ENCODE data around the gene ECHDC1. TPM values are rescaled to one million over a fixed set of nuclear protein-coding genes. Genes with fewer than 3 reads are reported as not detected.
A peak's percentile ranks its signal among the peaks of the same experiment; 100 is the strongest.

Gene ECHDC1
- total RNA-seq, 1 donor from 2014 or later, result 47.2 TPM

DNA sequence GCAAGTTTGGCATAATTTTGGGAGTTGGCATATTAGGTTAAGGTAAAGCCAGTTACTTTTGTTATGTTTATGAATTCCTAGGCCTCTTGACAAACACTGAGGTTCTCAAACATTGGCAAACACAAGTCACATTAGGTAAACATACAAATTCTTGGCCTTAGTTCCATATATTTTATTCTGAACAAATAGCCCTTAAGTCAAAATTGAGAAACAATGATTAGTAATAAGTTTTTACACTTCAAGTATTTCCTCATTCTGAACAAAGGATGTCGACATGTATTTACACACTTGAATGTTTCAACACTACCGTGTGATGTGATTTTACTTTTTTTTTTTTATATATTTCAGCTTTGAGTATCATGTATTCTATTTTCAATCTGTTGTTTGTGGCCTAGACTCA, 3.8 kb upstream of the ECHDC1 start:
- Histone ChIP-seq H3K9ac (ENCODE audit: low read length) (no peak overlapping the region), H3K27ac (ENCODE audit: low read depth, low read length) (no peak overlapping the region), H3K27me3 (ENCODE audit: insufficient read depth, low read length) (no peaks in the 10 kb centered on the region), H3K9me3 (ENCODE audit: insufficient read depth, low read depth, low read length) (no peaks in the 10 kb centered on the region), H3K4me2 (ENCODE audit: low read length) (no peak overlapping the region), H3K36me3 (ENCODE audit: insufficient read depth, low read length) (no peaks in the 10 kb centered on the region), H3K4me1 (ENCODE audit: insufficient read depth, low read length) (peaks cover 3% of the 10 kb centered on the region), H4K20me1 (ENCODE audit: insufficient read depth, low read length) (no peaks in the 10 kb centered on the region), H2AFZ (ENCODE audit: low read depth, low read length) (no peak overlapping the region), H3K4me3 (ENCODE audit: insufficient read depth, low read depth, low read length) (no peak overlapping the region), H3K79me2 (ENCODE audit: insufficient read depth, low read length) (peaks cover 58% of the 10 kb centered on the region)
- Mint-ChIP-seq H3K4me3 (ENCODE audit: unreplicated experiment) (no peak overlapping the region), H3K27me3 (ENCODE audit: low read depth, unreplicated experiment) (no peaks in the 10 kb centered on the region), H3K9me3 (ENCODE audit: unreplicated experiment) (peaks cover 4% of the 10 kb centered on the region), H3K27ac (ENCODE audit: unreplicated experiment) (no peak overlapping the region), H3K4me1 (ENCODE audit: low read depth, unreplicated experiment) (no peaks in the 10 kb centered on the region), H3K36me3 (ENCODE audit: low read depth, unreplicated experiment) (peaks cover 3% of the 10 kb centered on the region)
- TF ChIP-seq, protein P1, sequence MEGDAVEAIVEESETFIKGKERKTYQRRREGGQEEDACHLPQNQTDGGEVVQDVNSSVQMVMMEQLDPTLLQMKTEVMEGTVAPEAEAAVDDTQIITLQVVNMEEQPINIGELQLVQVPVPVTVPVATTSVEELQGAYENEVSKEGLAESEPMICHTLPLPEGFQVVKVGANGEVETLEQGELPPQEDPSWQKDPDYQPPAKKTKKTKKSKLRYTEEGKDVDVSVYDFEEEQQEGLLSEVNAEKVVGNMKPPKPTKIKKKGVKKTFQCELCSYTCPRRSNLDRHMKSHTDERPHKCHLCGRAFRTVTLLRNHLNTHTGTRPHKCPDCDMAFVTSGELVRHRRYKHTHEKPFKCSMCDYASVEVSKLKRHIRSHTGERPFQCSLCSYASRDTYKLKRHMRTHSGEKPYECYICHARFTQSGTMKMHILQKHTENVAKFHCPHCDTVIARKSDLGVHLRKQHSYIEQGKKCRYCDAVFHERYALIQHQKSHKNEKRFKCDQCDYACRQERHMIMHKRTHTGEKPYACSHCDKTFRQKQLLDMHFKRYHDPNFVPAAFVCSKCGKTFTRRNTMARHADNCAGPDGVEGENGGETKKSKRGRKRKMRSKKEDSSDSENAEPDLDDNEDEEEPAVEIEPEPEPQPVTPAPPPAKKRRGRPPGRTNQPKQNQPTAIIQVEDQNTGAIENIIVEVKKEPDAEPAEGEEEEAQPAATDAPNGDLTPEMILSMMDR (IDR thresholded peaks at IDR 0.05; ENCODE audit: insufficient read depth, low read depth, low read length), result no peak
- TF ChIP-seq EZH2 (IDR thresholded peaks at IDR 0.05; ENCODE audit: insufficient read depth, low read length), result no peak
- FAIRE-seq (no peak), DNase-seq (ENCODE audit: low read depth) (no peak)

DNA sequence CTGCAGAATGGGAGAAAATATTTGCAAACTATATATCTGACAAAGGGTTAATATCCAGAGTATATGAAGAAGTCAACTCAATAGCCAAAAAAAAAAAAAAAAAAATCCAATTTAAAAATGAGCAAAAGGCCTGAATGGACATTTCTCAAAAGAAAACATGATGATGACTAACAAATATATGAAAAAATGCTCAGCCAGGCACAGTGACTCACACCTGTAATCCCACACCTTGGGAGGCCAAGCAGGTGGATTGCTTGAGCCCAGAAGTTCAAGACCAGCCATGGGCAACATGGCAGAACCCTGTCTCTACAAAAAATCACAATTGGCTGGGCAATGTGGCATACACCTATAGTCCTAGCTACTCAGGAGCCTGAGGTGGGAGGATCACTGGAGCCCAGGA, 2.1 kb upstream of the ECHDC1 start:
- Histone ChIP-seq H2AFZ (ENCODE audit: low read depth, low read length) (no peak overlapping the region), H4K20me1 (ENCODE audit: insufficient read depth, low read length) (peaks cover 9% of the 10 kb centered on the region), H3K4me1 (ENCODE audit: insufficient read depth, low read length) (peaks cover 12% of the 10 kb centered on the region), H3K36me3 (ENCODE audit: insufficient read depth, low read length) (no peaks in the 10 kb centered on the region), H3K27me3 (ENCODE audit: insufficient read depth, low read length) (no peaks in the 10 kb centered on the region), H3K9ac (ENCODE audit: low read length) (no peak overlapping the region), H3K4me3 (ENCODE audit: insufficient read depth, low read depth, low read length) (no peak overlapping the region), H3K79me2 (ENCODE audit: insufficient read depth, low read length) (peaks cover 74% of the 10 kb centered on the region), H3K27ac (ENCODE audit: low read depth, low read length) (no peak overlapping the region), H3K4me2 (ENCODE audit: low read length) (no peak overlapping the region), H3K9me3 (ENCODE audit: insufficient read depth, low read depth, low read length) (no peaks in the 10 kb centered on the region)
- Mint-ChIP-seq H3K4me1 (ENCODE audit: low read depth, unreplicated experiment) (no peaks in the 10 kb centered on the region), H3K4me3 (ENCODE audit: unreplicated experiment) (no peak overlapping the region), H3K9me3 (ENCODE audit: unreplicated experiment) (peaks cover 4% of the 10 kb centered on the region), H3K27ac (ENCODE audit: unreplicated experiment) (no peak overlapping the region), H3K36me3 (ENCODE audit: low read depth, unreplicated experiment) (peaks cover 3% of the 10 kb centered on the region), H3K27me3 (ENCODE audit: low read depth, unreplicated experiment) (no peaks in the 10 kb centered on the region)
- no peak for DNase-seq (ENCODE audit: low read depth)
- TF ChIP-seq, protein P1 (IDR thresholded peaks at IDR 0.05; ENCODE audit: insufficient read depth, low read depth, low read length), result no peak
- TF ChIP-seq EZH2 (IDR thresholded peaks at IDR 0.05; ENCODE audit: insufficient read depth, low read length), result no peak
- no peak for FAIRE-seq

DNA sequence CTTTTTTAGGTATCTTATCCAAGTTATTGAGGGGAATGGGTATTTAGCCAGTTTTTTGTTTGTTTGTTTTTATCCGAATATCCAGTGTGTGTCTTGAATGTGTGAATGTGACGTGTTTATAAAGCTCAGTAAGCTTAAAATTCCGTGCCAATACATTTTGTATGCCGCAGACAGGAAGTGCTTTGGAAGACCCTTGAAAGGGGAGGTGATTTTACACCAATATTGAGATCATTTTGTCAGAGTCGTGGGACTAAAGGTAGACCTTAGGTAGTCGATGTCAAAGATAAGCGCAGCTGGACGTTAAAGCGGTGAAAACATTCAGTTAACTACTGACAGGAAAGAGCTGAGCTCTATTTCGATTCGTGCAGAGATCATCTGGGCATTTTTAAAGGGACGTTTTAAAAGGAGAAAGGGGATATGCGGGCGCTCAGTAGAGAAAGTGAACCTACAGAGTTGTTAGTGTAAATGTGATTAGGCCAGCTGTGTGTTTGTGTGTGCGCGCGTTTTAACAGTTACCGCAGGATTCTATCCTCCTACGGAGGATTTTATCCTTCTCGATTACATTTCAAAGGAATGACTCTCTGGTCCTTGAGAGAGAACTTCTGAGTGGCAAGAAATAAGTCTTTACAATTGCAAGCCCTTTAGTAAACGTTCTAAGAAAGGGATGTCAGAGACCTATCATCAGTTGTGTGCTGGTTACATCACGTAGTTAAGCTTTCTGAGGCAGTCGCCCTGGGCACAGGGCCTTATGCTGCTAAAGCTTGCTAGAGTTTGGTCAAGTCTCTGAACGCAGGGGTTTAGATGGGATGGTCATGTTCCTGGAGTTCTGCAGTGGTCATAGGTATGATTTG, 625 bp upstream of the ECHDC1 start:
- Mint-ChIP-seq H3K4me3 (ENCODE audit: unreplicated experiment) (no peak overlapping the region), H3K36me3 (ENCODE audit: low read depth, unreplicated experiment) (no peaks in the 10 kb centered on the region), H3K27me3 (ENCODE audit: low read depth, unreplicated experiment) (no peaks in the 10 kb centered on the region), H3K9me3 (ENCODE audit: unreplicated experiment) (no peaks in the 10 kb centered on the region), H3K27ac (ENCODE audit: unreplicated experiment) (no peak overlapping the region), H3K4me1 (ENCODE audit: low read depth, unreplicated experiment) (peaks cover 2% of the 10 kb centered on the region)
- peak overlapping the region; percentile 98 for H3K9ac ChIP-seq (ENCODE audit: low read length)
- TF ChIP-seq, protein P1 (IDR thresholded peaks at IDR 0.05; ENCODE audit: insufficient read depth, low read depth, low read length), result no peak
- TF ChIP-seq EZH2 (IDR thresholded peaks at IDR 0.05; ENCODE audit: insufficient read depth, low read length), result no peak
- H3K9me3 ChIP-seq (ENCODE audit: insufficient read depth, low read depth, low read length), result no peaks in the 10 kb centered on the region
- H3K79me2 ChIP-seq (ENCODE audit: insufficient read depth, low read length), result peaks cover 89% of the 10 kb centered on the region
- H3K4me1 ChIP-seq (ENCODE audit: insufficient read depth, low read length), result peaks cover 12% of the 10 kb centered on the region
- H2AFZ ChIP-seq (ENCODE audit: low read depth, low read length), result peak overlapping the region; percentile 94
- peak overlapping the region; percentile 100 for H3K4me3 ChIP-seq (ENCODE audit: insufficient read depth, low read depth, low read length)
- DNase-seq (ENCODE audit: low read depth), result peak; percentile 54
- peak overlapping the region; percentile 95 for H3K27ac ChIP-seq (ENCODE audit: low read depth, low read length)
- no peaks in the 10 kb centered on the region for H3K27me3 ChIP-seq (ENCODE audit: insufficient read depth, low read length)
- no peak for FAIRE-seq
- H4K20me1 ChIP-seq (ENCODE audit: insufficient read depth, low read length), result peaks cover 21% of the 10 kb centered on the region
- peak overlapping the region; percentile 96 for H3K4me2 ChIP-seq (ENCODE audit: low read length)
- no peaks in the 10 kb centered on the region for H3K36me3 ChIP-seq (ENCODE audit: insufficient read depth, low read length)
